ENCODE data around the gene PRELP.

GRCh38 chr1:203455706-203456105, 19.9 kb upstream of the PRELP start:
- TF ChIP-seq CTCF (IDR thresholded peaks at IDR 0.05; ENCODE audit: low read depth, low read length) (no peak), POLR2A (IDR thresholded peaks at IDR 0.05; ENCODE audit: extremely low read depth, insufficient read length) (no peak), MAX (IDR thresholded peaks at IDR 0.05; ENCODE audit: low read depth, low read length) (no peak), MYC (IDR thresholded peaks at IDR 0.05; ENCODE audit: low read depth, low read length) (no peak)

Data from NB4 (cell line).